GM21526 (cell line): ENCODE data around the gene SMAD3.

ENCODE experiments used
- ATAC-seq: cut with Tn5 transposase; IDR thresholded peaks from one replicate; pipeline ENCODE4 v1.9.1; 2021; ENCODE audit warnings: moderate library complexity; ENCODE audit not compliant: unreplicated experiment, low FRiP score

SMAD3 gene

GRCh38 chr15:67210555-67211168, 145.3 kb downstream of the SMAD3 start:
- no peak for ATAC-seq

- ATAC-seq: no peak
Observed at GRCh38 chr15:67212684-67213367, 147.4 kb downstream of the SMAD3 start.

GRCh38 chr15:67215102-67215501, 149.7 kb downstream of the SMAD3 start:
- ATAC-seq: no peak

GRCh38 chr15:67216859-67217258, 151.5 kb downstream of the SMAD3 start:
- no peak for ATAC-seq

GRCh38 chr15:67218428-67218827, 153.0 kb downstream of the SMAD3 start:
- no peak for ATAC-seq

- no peak for ATAC-seq
Observed at GRCh38 chr15:67219288-67219687, 153.9 kb downstream of the SMAD3 start.

GRCh38 chr15:67224889-67225288, 159.5 kb downstream of the SMAD3 start:
- no peak for ATAC-seq

- ATAC-seq: no peak
Observed at GRCh38 chr15:67225336-67225735, 159.9 kb downstream of the SMAD3 start.

GRCh38 chr15:67227431-67227830, 162.0 kb downstream of the SMAD3 start:
- ATAC-seq: no peak

GRCh38 chr15:67227846-67228245, 162.4 kb downstream of the SMAD3 start:
- ATAC-seq: no peak

- ATAC-seq: no peak
Observed at GRCh38 chr15:67228286-67228685, 162.9 kb downstream of the SMAD3 start.

GRCh38 chr15:67230504-67230903, 165.1 kb downstream of the SMAD3 start:
- ATAC-seq: no peak

GRCh38 chr15:67232591-67232990, 167.2 kb downstream of the SMAD3 start:
- no peak for ATAC-seq

GRCh38 chr15:67240235-67241131, 175.1 kb downstream of the SMAD3 start:
- no peak for ATAC-seq

- peak; percentile 69 for ATAC-seq
Observed at GRCh38 chr15:67241132-67241855, 175.9 kb downstream of the SMAD3 start.

- ATAC-seq: no peak
Observed at GRCh38 chr15:67242708-67243111, 177.3 kb downstream of the SMAD3 start.
